ENCODE results near the gene OGT.
"Not testable (repeated sequence)": the region's sequence is repeated elsewhere in the genome, so short reads cannot be mapped to it uniquely, and the experiment has no call there.

Gene OGT

DNA sequence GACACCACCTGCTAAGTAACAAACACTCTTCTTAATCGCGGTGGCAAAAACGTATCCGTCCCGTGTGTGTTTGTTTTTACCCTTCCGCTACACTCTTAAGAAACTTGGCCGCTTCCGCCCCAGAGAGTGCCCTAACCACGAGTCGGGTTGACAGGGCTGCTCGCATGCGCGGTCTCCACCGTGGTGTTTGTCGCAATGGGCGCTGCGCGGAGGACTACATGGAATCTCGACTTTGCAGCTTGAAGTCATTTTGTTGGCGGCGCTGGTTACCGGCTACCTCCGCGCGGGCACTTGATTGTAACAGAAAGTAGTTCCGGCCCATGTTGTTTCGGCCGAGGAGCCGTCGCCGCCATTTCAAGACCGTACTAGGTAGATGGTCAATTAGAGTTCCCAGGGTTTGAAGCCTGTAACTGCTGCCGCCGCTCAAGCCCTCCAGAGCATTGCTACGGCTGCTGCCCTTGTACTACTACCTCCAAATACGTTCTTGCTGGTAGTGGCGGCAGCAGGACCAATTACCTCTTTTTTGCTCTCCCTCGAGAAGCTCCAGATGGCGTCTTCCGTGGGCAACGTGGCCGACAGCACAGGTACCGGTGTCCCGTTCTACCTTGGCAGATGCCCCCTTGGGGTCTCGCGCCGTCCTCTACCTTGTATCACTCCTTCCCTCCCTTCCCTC, at the start of gene OGT:
OGT (plus strand) TSS at position 352 of the 673 bp plus-strand sequence; CDS start at position 548, 196 bp downstream.
- peak; percentile 96 for DNase-seq (ENCODE audit: low read depth)

DNA sequence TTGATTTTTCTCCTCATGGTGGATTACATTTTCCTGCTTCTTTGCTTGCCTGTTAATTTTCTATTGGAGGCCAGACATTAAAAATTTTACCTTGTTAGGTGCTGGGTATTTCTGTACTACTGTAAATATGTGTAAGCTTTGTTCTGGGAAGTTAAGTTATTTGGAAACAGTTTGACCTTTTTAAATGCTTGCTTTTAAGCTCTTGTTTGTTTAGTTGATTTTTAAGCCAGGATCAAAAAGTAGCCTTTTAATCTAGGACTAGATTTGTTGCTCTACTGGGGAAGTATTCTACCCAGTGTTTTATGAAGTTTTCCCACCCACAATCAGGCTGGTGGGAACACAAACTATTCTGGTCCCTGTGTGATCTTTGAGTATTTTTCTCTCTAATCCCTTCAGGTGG, 45.1 kb upstream of the OGT start:
- DNase-seq (ENCODE audit: low read depth) = no peak

DNA sequence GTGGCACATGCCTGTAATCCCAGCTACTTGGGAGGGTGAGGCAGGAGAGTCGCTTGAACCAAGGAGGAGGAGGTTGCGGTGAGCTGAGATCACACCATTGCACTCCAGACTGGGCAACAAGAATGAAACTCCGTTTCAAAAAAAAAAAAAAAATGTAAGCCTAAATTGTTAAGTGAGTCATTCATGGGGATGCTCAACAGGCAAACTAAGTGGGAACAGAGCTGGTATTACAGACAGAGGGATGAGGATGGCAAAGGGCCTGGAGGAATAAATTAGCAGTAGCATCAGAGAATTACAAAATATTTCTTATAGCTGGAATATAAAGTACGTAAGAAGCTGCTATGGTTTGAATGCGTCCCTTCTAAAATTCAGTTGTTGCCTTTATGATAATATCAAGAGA, 43.4 kb upstream of the OGT start:
- peak; percentile 11 for DNase-seq (ENCODE audit: low read depth)

DNA sequence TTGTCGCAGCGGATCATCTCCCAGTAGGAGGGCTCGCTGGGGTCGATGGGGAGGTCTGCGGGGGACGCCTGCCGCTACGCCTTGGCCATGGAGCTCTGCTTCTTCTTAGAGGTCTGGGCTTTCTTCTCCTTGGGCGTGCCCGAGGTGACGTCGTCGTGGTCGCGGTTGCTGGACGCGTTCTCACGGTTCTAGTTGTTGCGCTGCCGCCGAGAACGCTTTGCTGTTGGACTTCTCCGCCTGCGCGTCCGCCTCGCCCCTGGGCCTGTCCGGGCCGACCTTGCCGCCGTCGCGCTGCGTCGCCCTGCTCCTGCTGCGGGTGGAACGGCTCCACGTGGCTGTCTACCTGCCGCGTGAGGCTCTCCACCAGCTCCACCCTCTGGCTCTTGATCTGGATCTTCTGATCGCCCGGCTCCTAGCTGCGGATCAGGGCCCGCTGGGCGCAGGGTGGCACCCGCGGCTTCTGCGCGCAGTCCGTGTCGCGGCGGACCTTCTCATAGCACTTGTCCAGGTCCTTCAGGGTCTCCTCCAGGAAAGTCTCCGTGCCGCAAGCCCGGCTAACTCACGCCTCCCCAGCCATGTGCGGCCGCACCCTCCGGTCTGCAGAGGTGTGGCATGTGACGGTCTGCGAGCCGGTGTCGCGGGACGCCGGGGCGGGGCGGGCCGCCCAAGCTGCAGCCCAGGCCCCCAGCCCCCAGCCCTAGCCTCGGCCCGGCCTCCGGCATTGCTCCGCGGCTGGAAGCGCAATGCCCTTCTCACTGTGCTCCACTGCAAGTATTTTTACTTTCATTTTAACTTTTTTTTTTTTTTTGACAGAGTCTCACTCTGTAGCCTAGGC, 40.5 kb upstream of the OGT start:
- peak; percentile 11 for DNase-seq (ENCODE audit: low read depth)

DNA sequence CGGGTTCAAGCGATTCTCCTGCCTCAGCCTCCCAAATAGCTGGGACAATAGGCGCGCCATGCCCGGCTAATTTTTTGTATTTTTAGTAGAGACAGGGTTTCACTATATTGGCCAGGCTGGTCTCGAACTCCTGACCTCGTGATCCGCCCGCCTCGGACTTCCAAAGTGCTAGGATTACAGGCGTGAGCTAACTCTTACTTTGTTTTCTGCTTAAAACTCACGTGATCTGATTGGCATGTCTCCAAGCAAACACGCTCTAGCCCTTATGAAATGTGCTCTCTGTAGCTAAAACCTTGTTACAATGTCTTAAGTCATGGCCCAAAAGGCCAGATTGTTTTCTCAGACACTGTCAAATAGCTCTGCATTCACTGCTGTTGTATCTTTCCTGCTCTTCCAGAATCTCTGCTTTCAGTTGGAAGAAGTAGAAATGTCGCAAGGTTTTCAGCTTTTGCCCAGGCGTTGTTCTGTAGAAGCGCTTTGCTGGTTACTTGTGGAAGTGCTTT, 39.7 kb upstream of the OGT start:
- peak; percentile 64 for DNase-seq (ENCODE audit: low read depth)

DNA sequence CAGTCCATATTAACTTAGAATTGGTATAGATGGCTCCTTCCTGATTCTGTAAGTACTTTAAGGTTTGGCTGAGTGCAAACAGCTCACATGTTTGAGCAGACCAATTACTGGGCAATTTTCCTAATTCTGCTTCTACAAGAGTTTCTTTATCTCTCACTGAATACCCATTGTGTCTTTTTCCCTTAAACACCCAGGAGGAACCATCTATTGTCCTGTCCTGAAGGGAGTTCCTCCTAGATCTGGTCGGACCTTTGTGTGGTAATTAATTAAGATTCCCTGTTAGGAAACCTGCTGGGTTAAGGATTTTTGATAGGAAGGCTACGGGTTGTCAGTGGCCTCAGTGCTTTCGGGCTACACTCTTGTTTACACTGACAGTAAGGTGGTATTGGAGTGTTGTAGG, 36.9 kb upstream of the OGT start:
- not testable (repeated sequence) for DNase-seq (ENCODE audit: low read depth)

DNA sequence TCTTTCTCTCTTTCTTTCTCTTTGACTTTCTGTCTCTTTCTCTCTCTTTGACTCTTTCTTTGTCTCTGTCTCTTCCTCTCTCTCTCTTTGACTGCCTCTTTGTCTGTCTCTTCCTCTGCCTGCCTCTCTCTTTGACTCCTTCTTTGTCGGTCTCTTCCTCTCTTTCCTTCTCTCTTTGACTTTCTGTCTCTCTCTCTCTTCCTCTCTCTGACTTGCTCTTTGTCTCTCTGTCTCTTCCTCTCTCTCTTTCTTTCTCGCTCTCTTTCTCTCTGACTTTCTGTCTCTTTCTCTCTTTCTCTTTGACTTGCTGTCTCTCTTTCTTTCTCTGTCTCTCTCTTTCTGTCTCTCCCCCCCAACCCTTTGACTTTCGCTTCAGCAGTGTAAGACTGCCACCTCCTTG, 36.4 kb upstream of the OGT start:
- no peak for DNase-seq (ENCODE audit: low read depth)

DNA sequence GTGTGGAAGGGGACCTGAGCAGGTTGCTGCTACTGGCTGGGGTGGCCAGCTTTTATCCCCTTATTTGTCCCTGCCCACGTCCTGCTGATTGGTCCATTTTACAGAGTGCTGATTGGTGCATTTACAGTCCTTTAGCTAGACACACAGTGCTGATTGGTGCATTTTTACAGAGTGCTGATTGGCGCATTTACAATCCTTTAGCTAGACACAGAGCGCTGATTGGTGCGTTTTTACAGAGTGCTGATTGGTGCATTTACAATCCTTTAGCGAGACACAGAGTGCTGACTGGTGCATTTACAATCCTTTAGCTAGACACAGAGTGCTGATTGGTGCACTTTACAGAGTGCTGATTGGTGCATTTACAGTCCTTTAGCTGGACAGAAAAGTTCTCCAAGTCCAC, 30.8 kb upstream of the OGT start:
- not testable (repeated sequence) for DNase-seq (ENCODE audit: low read depth)

DNA sequence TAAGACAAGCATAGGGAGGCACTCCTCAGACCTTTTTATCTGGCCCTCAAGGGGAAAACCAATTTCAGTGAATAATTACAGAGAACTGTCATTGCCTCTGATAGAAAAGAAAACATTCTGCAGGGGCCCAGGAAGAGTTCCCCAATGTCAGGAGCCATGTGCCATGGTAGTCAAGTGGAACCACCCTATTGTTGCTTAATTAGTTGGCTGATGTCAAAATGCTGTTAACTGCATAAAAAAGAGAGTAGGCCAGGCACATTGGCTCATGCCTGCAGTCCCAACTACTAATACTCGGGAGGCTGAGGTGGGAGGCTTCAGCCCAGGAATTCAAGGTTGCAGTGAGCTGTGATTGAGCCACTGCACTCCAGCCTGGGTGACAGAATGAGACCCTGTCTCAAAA, 28.6 kb upstream of the OGT start:
- DNase-seq (ENCODE audit: low read depth) = no peak

DNA sequence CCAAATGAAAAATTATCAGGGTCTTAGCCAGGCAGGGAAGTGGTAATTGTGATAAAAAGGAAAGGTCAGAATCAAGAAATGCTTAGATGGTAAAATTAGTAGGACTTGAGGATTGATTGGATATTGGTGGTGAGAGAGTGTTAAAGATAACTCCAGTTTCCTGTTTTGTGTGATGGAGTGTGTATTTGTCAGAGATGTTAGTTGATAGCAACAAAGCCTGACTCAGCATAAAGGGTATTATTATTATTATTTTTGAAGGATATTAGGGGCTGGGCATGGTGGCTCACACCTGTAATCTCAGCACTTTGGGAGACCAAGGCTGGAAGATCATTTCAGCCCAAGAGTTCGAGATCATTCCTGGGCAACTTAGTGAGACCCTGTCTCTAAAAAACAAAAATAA, 23.6 kb upstream of the OGT start:
- DNase-seq (ENCODE audit: low read depth) = no peak

DNA sequence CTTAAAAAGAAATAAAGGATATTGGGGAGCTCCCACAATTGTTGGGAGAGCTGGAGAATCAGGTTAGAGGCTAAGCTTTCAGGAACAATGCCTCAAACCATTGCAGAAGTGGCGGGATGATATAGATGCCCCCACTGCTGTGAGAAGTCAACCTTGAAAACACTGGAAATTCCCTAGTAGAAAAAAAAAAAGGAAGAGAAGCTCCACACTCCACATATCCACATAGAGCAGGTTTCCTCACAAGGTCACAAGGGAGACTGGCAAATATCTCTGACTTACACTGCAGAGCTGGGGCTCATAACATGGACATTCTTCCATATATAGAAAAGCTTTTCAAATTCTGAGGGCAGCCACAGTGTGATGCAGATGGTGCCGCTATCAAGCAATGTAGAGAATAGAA, 22.7 kb upstream of the OGT start:
- no peak for DNase-seq (ENCODE audit: low read depth)

DNA sequence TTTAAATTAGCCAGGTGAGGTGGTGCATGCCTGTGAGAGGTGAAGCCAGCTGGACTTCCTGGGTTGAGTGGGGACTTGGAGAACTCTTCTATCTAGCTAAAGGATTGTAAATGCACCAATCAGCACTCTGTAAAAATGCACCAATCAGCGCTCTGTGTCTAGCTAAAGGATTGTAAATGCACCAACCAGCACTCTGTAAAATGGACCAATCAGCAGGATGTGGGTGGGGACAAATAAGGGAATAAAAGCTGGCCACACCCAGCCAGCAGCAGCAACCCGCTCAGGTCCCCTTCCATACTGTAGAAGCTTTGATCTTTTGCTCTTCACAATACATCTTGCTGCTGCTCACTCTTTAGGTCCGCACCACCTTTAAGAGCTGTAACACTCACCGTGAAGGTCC, 19.2 kb upstream of the OGT start:
- not testable (repeated sequence) for DNase-seq (ENCODE audit: low read depth)

DNA sequence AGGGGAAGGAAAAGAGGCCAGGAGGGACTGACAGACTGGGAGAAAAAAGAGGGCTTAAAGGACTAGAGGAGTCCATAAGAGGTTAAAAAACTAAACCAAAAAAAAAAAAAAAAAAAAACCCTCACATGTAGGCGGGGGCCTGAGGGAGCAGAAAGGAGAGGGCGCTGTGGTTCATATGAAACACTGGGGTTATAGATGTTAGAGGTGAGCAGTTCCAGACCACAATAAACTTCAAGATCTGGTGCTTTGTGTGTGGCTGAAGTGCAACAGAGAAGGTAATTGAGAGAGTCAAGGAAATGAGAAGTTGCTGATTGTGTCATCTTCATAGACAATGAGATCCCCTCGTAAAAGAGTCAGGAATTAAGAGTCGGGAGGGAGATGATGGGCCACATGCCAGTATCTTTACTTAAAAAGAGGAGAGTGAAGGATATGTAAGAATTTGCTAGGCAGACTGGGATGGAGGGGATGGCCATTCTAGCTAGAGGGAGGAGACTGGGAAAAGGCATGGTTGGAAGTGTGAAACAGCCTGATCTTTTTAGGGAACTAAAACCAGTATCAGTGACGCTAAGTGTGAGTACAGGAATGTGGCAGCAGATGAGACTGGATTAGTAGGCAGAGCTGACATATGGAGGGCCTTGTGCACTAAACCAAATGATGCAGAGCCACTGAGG, 18.4 kb upstream of the OGT start:
- DNase-seq (ENCODE audit: low read depth) = no peak

DNA sequence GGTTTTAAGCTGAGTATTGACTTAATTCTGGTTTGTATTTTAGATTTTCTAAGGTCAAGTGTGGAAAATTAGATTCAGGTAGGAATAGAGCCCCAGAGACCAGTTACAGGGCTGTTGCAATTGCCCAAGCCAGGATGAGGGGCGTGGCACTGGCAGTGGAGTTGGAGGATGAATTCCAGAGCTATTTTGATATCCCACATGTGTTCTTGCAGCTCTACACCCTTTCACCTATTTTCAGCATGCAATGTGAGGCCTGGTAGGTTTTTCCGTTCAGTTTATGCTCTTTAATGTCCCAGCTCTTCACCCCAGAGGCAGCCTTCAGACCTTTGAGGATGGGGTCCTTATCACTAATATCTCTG, 17.9 kb upstream of the OGT start:
- peak; percentile 41 for DNase-seq (ENCODE audit: low read depth)

DNA sequence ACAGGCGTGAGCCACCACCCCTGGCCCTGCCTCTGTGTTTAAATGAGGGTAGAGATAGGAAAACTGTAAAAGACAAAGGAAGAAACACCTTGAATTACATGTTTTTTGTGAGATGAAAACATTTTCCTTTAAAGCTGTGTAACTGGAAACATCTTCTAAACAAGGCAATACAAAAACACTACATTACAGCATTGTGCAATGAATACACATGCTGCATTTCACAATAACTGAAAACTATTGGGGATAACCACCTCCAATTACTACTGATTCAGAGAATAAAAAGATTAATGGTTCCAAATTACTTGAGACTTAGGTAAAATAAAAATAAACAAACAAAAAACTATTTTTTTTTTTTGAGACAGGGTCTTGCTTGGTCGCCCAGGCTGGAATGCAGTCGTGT, 7.6 kb upstream of the OGT start:
- DNase-seq (ENCODE audit: low read depth) = no peak

DNA sequence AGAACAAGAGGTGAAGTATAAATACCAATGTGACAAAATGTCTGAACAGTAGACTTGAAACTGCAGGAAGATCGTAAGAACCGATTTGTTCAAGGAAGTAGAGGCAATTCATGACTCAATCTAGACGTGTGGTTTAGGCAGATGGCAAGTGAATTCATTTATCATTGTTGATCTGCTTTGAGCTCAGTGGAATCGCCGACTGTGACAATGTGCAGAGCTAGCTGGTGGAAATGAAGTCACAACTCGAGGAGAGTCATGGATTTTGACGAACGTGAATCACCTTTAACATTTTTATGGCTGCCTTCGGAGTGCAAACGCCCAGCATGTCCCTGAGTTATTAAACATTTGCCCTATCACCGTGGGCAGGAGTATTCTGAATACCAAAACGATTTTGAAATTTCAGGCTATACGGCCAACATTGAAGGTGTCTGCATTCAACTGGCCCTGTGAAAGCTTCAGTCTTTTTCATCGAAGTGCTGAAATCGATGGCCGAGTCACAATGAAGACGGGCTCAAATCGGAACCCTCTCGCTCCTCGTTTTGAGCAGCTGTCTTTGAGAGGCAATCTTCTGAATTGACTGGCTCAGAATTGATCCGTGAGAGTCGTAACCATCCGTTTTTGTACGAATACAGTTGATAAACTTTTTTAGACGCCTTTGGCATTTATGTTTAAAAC, 689 bp upstream of the OGT start:
- DNase-seq (ENCODE audit: low read depth) = peak; percentile 63

DNA sequence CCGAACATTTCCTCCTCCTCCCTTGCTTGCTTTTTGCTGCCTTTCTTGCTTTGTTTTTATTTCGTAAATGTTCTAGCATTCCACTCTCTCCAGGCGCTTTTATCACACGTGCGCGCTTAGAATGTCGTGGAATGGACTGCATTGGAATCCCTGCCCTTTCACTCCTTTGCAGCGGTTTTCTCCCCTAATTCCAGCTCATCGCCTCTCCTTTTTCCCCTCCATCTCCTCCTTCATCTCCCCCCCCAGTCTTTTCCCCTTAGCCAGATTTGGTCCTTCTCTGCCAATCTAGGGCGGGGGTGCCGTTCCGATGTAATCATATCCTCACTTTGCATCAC, 579 bp downstream of the OGT start:
- DNase-seq (ENCODE audit: low read depth) = no peak

DNA sequence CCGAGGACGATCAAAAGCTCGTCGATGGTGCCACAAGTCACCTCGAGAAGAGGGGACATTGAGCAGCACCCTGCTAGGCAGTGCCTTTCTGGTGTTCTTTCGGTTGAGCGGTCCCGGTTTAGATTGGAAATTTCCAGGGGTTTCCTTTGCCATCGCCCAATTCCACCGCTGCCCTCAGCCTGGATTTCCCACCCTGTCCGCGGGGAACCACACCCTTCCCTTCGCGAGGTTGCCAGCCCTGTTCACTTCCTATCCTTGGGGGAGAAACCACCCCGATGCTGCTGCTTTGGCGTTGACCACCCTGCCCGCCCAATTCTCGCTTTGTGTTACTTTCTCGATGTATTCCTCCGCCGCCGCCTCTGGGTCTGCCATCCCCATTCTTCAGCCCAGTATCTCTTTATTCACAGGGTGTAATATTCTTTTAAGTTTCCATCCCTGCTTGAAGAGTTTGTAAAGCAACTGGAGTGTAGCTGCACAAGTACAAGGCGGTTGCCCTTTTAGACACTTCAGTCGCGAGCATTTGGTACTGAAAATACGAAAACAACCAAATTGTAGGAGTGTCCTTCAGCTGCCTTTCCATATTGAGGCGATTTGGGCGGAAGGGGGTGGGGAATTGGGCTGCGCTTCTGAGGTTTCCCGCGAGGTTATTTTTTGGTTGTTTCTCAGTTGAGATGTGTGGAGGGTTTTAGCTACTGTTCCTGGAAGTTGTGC, 1.1 kb downstream of the OGT start:
- peak; percentile 43 for DNase-seq (ENCODE audit: low read depth)

DNA sequence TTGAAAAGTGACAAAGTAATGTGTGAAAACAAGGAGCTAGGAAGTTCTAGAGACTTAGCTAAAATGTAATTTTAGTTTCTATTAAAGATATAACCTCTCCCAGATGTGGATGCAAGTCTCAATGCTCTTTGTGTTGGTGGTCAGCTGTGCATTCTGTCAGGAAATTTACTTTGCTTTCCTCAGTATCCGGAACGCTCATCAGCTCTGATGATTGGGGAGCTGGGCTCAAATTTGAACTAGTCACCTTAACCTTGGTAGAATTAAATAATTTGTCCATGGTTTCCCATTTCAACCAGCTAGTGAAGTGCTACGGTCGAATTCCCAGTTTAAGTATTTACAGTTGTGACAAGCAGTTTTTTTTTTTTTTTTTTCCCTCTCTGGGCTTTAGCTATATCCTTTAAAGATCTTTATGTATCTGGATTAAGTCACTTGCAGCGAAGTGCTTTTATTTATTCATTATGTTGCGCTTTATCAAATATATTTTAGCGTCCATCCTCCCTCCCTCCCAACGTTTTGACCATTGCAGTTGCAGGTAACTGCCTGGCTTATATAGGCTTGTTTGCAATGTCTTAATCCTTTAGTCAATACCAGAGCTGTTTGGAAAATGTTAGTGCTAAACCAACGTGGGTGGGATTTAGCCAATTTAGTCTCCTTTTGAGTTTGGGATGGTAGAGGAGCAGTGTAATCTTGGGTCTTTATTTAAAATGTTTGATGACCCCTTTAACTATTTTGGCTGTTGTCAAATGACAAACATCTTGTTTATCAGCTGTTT, 2.1 kb downstream of the OGT start:
- no peak for DNase-seq (ENCODE audit: low read depth)

DNA sequence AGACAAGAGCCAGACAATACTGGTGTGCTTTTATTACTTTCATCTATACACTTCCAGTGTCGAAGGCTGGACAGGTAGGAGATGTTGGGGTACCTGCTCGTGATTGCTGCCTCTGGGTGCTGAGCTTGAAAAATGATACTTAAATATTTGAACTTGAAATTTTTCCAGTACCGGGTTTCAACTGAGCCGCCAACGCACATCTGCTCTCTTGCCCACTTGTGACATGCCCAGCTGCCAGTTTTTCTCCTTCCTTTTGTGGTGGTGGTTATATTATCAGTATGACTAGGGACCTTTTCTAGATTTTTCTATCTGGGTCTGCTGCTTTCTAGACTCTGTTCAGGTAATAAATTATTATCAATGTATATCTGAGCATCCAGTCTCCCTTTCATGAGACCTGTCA, 3.4 kb downstream of the OGT start:
- no peak for DNase-seq (ENCODE audit: low read depth)

DNA sequence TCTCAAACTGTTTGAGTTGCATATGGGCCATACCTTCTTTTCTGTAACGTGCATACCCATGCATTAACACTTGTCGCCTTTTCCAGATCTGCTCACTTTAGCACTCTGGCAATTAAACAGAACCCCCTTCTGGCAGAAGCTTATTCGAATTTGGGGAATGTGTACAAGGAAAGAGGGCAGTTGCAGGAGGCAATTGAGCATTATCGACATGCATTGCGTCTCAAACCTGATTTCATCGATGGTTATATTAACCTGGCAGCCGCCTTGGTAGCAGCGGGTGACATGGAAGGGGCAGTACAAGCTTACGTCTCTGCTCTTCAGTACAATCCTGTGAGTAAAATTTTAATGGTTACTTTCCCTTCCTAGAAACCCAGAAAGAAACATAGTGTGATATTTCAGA, 4.8 kb downstream of the OGT start:
- no peak for DNase-seq (ENCODE audit: low read depth)

All from amniotic epithelial cell (primary cell).